ENCODE data around the gene SLC10A7. TPM values are rescaled to one million over a fixed set of nuclear protein-coding genes. Genes with fewer than 3 reads are reported as not detected.
A peak's percentile ranks its signal among the peaks of the same experiment; 100 is the strongest.

Gene SLC10A7
- total and polyA plus RNA-seq, 2 donors (not counting 1 experiment from before 2014, with no cell fraction given): 7.4 to 12.6 TPM

DNA sequence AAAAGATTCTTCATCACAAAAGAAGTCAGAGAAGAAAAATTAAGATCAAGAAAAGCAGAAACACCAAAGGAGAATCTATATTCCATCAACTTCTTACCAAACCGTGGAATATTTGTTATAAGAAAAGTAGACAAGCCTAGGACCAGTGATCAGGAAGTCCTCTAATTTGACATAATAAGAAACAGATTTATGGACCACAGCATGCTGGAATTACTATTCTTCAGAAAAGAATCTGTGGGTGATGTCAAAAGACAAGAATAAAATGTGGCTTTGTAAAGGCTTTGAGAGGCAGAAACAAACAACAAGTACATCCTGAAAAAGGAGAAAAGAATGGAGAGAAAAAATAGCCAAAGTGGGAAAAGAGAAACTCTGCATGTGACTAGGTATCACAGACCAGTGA, 123.3 kb downstream of the SLC10A7 start:
- H4K20me1 ChIP-seq (ENCODE audit: control insufficient read depth, extremely low read depth, insufficient read depth, low read length): no peaks in the 10 kb centered on the region
- no peaks in the 10 kb centered on the region for H3K79me2 ChIP-seq (ENCODE audit: control insufficient read depth, insufficient read depth, low read length)
- H3K4me1 ChIP-seq (ENCODE audit: control insufficient read depth, extremely low read depth, insufficient read depth, low read length): no peaks in the 10 kb centered on the region
- no peak overlapping the region for H3K9ac ChIP-seq (ENCODE audit: insufficient read depth, low read length)
- H3K27me3 ChIP-seq (ENCODE audit: control insufficient read depth, insufficient read depth, low read length): no peaks in the 10 kb centered on the region
- H3K4me2 ChIP-seq (ENCODE audit: extremely low read depth, insufficient read depth, low read length): no peak overlapping the region
- H3K9me3 ChIP-seq (ENCODE audit: control insufficient read depth, insufficient read depth, low read depth, low read length): no peaks in the 10 kb centered on the region
- no peak for DNase-seq (ENCODE audit: low read depth in 2 of 2)
- H3K4me3 ChIP-seq (replicated peaks in 1 of 4; ENCODE audit: control extremely low read depth in 1 of 4, insufficient read depth in 1 of 4, low read depth in 3 of 4, low read length in 4 of 4): no peak overlapping the region
- TF ChIP-seq EZH2 (IDR thresholded peaks at IDR 0.05; ENCODE audit: low read length, missing control alignments): no peak
- TF ChIP-seq, protein P1, sequence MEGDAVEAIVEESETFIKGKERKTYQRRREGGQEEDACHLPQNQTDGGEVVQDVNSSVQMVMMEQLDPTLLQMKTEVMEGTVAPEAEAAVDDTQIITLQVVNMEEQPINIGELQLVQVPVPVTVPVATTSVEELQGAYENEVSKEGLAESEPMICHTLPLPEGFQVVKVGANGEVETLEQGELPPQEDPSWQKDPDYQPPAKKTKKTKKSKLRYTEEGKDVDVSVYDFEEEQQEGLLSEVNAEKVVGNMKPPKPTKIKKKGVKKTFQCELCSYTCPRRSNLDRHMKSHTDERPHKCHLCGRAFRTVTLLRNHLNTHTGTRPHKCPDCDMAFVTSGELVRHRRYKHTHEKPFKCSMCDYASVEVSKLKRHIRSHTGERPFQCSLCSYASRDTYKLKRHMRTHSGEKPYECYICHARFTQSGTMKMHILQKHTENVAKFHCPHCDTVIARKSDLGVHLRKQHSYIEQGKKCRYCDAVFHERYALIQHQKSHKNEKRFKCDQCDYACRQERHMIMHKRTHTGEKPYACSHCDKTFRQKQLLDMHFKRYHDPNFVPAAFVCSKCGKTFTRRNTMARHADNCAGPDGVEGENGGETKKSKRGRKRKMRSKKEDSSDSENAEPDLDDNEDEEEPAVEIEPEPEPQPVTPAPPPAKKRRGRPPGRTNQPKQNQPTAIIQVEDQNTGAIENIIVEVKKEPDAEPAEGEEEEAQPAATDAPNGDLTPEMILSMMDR (conservative IDR thresholded peaks at IDR 0.05 in 1 of 2, IDR thresholded peaks at IDR 0.05 in 1 of 2; ENCODE audit: low read depth in 1 of 2, low read length in 2 of 2): no peak
- H3K27ac ChIP-seq (ENCODE audit: insufficient read depth, low read length): no peak overlapping the region
- H3K36me3 ChIP-seq (ENCODE audit: control insufficient read depth, insufficient read depth, low read length): no peaks in the 10 kb centered on the region
- H2AFZ ChIP-seq (ENCODE audit: low read length): no peak overlapping the region

DNA sequence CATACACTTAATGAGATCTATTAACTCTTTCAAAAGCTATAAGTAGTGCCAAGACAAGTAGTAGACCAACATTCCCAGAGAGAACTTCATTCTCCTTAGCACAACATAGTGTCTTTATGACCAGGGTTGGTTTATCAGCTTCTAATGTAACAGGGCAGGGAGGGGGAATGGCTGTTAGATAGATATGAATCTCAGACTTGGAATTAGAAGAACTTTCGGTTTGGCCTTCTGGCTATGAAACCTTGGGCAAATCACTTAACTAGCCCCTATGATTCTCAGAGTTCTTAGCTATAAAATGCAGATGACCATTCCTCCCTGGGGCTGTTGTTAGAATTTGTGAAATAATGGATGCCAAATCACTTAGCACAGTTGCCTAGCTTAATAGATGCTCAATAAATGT, 132.2 kb downstream of the SLC10A7 start:
- H3K4me1 ChIP-seq (ENCODE audit: control insufficient read depth, extremely low read depth, insufficient read depth, low read length): no peaks in the 10 kb centered on the region
- no peak overlapping the region for H3K4me3 ChIP-seq (replicated peaks in 1 of 4; ENCODE audit: control extremely low read depth in 1 of 4, insufficient read depth in 1 of 4, low read depth in 3 of 4, low read length in 4 of 4)
- peak in 1 of 2 donors; percentile 6 for DNase-seq (ENCODE audit: low read depth in 2 of 2)
- H3K9me3 ChIP-seq (ENCODE audit: control insufficient read depth, insufficient read depth, low read depth, low read length): no peaks in the 10 kb centered on the region
- no peak overlapping the region for H2AFZ ChIP-seq (ENCODE audit: low read length)
- no peaks in the 10 kb centered on the region for H3K79me2 ChIP-seq (ENCODE audit: control insufficient read depth, insufficient read depth, low read length)
- H3K27ac ChIP-seq (ENCODE audit: insufficient read depth, low read length): no peak overlapping the region
- no peak overlapping the region for H3K4me2 ChIP-seq (ENCODE audit: extremely low read depth, insufficient read depth, low read length)
- no peak for TF ChIP-seq EZH2 (IDR thresholded peaks at IDR 0.05; ENCODE audit: low read length, missing control alignments)
- TF ChIP-seq, protein P1 (conservative IDR thresholded peaks at IDR 0.05 in 1 of 2, IDR thresholded peaks at IDR 0.05 in 1 of 2; ENCODE audit: low read depth in 1 of 2, low read length in 2 of 2): no peak
- no peaks in the 10 kb centered on the region for H4K20me1 ChIP-seq (ENCODE audit: control insufficient read depth, extremely low read depth, insufficient read depth, low read length)
- H3K9ac ChIP-seq (ENCODE audit: insufficient read depth, low read length): no peak overlapping the region
- H3K27me3 ChIP-seq (ENCODE audit: control insufficient read depth, insufficient read depth, low read length): no peaks in the 10 kb centered on the region
- no peaks in the 10 kb centered on the region for H3K36me3 ChIP-seq (ENCODE audit: control insufficient read depth, insufficient read depth, low read length)

DNA sequence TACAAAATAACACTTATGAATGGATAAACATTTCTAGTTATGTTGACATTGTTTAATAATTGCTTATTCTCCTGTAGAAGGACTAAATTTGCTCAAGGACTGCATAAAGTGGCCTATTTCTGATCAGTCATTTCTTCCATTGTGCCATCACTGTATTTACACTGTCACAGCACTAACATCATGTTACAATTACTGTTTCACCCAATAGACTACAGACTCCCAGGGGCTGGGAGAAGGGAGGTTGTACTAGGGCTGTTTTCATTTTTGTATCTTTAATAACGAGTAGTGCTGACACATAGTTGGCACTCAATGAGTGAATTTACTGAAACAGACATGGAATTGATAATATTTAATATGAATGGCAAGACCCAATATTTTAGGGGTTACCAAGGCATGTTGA, 139.5 kb downstream of the SLC10A7 start:
- Histone ChIP-seq H3K4me3 (replicated peaks in 1 of 4; ENCODE audit: control extremely low read depth in 1 of 4, insufficient read depth in 1 of 4, low read depth in 3 of 4, low read length in 4 of 4) (no peak overlapping the region), H3K4me1 (ENCODE audit: control insufficient read depth, extremely low read depth, insufficient read depth, low read length) (peaks cover 2% of the 10 kb centered on the region), H3K9me3 (ENCODE audit: control insufficient read depth, insufficient read depth, low read depth, low read length) (no peaks in the 10 kb centered on the region), H3K27me3 (ENCODE audit: control insufficient read depth, insufficient read depth, low read length) (no peaks in the 10 kb centered on the region), H3K36me3 (ENCODE audit: control insufficient read depth, insufficient read depth, low read length) (no peaks in the 10 kb centered on the region), H3K79me2 (ENCODE audit: control insufficient read depth, insufficient read depth, low read length) (no peaks in the 10 kb centered on the region), H4K20me1 (ENCODE audit: control insufficient read depth, extremely low read depth, insufficient read depth, low read length) (no peaks in the 10 kb centered on the region), H2AFZ (ENCODE audit: low read length) (no peak overlapping the region), H3K9ac (ENCODE audit: insufficient read depth, low read length) (no peak overlapping the region), H3K27ac (ENCODE audit: insufficient read depth, low read length) (no peak overlapping the region), H3K4me2 (ENCODE audit: extremely low read depth, insufficient read depth, low read length) (no peak overlapping the region)
- no peak for DNase-seq (ENCODE audit: low read depth in 2 of 2)
- TF ChIP-seq EZH2 (IDR thresholded peaks at IDR 0.05; ENCODE audit: low read length, missing control alignments): no peak
- TF ChIP-seq, protein P1 (conservative IDR thresholded peaks at IDR 0.05 in 1 of 2, IDR thresholded peaks at IDR 0.05 in 1 of 2; ENCODE audit: low read depth in 1 of 2, low read length in 2 of 2): no peak
